ENCODE results near the gene SLC2A4.
"Not testable (repeated sequence)": the region's sequence is repeated elsewhere in the genome, so short reads cannot be mapped to it uniquely, and the experiment has no call there.

SLC2A4 gene

DNA sequence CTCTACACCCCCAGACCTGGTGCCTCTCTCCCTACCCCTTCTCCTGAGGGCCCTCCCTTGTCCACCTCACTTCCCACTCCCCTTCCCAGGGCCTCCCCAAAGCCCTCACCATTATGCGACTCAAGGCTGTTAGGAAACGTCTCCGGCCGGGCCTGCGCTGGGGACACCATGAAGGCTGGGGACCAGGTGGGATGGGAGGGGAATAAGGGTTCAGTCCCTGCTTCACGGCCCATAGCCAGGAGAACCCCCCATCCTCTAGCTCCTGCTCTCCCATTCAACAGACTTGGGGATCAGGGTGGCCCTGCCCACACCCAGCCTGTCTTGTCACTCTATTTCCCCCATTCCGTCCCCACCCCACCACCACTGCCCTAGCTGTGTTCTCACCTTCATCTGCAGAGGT is 45.5 kb downstream of the SLC2A4 start:
- no peak for DNase-seq

DNA sequence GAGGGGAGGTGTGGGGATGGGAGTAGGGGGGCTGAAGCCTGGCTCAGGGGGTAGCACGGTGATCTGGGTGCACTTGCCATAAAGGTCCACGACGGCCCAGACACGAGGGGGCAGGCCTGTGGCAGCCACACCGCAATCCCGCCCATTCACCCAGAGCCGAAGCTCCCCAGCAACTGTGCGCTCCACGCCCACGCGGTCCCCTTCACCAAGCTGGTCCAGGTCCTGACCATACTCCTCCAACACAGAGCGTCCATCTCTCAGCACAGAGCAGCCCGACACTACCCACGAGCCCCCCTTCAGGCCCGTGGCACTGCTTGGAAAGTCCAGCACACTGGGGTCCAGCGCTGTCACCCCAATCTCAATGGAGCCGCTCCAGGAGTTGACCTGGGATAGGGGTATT is 46.0 kb downstream of the SLC2A4 start:
- no peak for DNase-seq

DNA sequence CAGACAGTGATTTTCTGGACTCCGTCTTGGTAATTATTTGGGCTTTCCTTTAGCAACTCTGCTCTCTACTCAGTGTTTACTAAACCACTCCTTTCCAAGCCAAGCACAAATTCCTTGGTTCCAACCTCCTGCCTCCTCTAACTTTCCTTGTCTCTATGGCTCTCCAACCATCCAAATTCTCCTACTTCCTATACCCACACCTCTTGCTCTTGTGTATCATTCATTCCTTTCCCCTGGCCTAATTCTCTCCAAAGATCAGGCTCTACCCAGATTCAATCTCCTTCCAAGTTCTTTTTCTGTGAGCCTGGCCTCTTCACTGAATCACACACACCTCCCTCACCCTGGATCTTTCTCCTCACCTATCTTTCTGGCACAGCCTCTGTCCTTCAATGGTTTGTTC is 46.5 kb downstream of the SLC2A4 start:
- no peak for DNase-seq

GRCh38 chr17:7328840-7329373 is 47.4 kb downstream of the SLC2A4 start, which contains the start of gene NEURL4:
TSS of gene NEURL4 (minus strand) at chr17:7329335. CDS start at chr17:7329312, 23 bp downstream.
- no peak for DNase-seq

GRCh38 chr17:7329374-7329996 is 48.0 kb downstream of the SLC2A4 start:
- peak; percentile 100 for DNase-seq

DNA sequence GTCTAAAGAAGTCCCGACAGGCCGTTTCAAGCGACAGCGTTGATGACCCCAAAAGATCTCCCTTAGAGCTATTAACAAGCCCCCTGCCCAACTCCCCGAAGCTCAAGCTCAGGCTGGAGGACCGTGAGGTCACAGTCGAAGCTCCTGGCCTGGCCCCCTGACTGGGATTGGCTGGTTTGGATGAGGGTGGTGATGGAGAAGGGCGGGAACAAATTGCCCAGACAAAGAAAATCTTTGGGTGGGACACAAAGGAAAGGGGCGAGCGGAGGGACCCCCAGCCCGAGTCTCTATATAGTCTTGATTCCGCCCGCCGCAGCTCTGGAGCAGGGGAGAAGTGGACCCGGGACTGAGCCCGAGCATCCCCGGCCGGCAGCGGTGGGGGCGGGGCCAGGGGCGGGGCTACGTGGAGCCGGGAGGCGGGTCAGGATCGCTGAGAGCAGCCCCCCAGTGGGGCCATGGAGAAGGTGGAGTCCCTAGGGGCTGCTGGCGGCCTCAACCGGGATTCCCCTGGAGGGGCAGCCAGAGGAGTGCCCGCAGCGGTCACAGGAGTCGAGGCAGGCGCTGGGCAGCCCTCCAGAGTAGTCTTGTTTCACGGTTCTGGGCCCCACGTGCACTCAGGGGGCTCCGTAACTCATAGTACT is 48.6 kb downstream of the SLC2A4 start:
- peak; percentile 75 for DNase-seq

- DNase-seq = no peak
These were observed 49.1 kb downstream of the SLC2A4 start for GRCh38 chr17:7330638-7331015.

DNA sequence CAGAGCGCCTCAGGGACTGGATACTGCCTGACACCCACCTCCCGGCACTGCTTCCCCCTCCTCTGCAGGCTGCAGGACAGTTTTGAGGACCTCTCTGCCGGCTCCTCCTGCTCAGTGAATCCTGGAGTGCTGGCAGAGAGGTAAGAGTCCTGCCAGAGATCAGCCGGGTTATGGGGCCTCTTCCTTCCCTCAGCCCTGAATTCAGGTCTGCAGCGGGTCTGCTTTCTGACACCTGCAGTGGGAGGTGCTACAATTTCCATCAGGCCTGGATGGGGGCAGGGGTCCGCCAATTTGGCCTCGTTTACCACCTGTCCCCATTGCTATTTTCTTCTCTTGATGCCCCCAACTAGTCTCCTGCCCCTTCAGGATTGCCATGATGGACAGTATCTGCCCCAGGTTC is 50.6 kb downstream of the SLC2A4 start:
- no peak for DNase-seq

DNA sequence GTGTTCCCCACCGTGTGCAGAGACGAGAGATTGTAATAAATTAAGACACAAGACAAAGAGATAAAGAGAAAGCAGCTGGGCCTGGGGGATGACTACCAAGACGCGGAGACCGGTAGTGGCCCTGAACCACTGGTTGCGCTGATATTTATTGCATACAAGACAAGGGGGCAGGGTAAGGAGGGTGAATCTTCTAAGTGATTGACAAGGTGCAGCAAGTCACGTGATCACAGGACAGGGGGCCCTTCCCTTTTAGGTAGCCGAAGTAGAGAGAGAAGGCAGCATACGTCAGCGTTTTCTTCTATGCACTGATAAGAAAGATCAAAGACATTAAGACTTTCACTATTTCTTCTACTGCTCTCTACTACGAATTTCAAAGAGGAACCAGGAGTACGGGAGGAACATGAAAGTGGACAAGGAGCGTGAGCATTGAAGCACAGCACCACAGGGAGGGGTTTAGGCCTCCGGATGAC is 51.1 kb downstream of the SLC2A4 start:
- DNase-seq = not testable (repeated sequence)

- DNase-seq = no peak
These were observed 53.5 kb downstream of the SLC2A4 start for GRCh38 chr17:7334938-7335538.

- not testable (repeated sequence) for DNase-seq
These were observed 54.2 kb downstream of the SLC2A4 start for GRCh38 chr17:7335765-7336164.

GRCh38 chr17:7336240-7337175 is 55.0 kb downstream of the SLC2A4 start, which contains the start of gene ACAP1:
TSS of gene ACAP1 (plus strand) at chr17:7336529. CDS start at chr17:7336735, 206 bp downstream.
- no peak for DNase-seq

GRCh38 chr17:7337600-7337999 is 56.1 kb downstream of the SLC2A4 start:
- DNase-seq = not testable (repeated sequence)
